Brain microvascular endothelial cell (primary cell): ENCODE data around the gene EYS.

Experiments
- DNase-seq: peaks from one replicate; pipeline ENCODE4 v3.0.0-alpha.2; 2020
- H3K27ac ChIP-seq: fragments of 250-450 bp; sonication (Bioruptor Pico); 2 replicates; pipeline ENCODE4 v1.5.1; 2020; ENCODE audit warnings: mild to moderate bottlenecking, moderate library complexity
- H3K27me3 ChIP-seq: fragments of 250-450 bp; sonication (Bioruptor Pico); replicated peaks from 2 replicates; pipeline ENCODE4 v1.5.1; 2020; ENCODE audit warnings: mild to moderate bottlenecking
- H3K36me3 ChIP-seq: fragments of 250-450 bp; sonication (Bioruptor Pico); replicated peaks from 2 replicates; pipeline ENCODE4 v1.5.1; 2020; ENCODE audit warnings: mild to moderate bottlenecking
- H3K4me3 ChIP-seq: 2 replicates; pipeline ENCODE4 v1.5.1; 2011; ENCODE audit warnings: low read depth, mild to moderate bottlenecking, control low read depth, low read length, moderate library complexity
- CTCF ChIP-seq: IDR thresholded peaks from 2 replicates; pipeline ENCODE4 v1.5.1; 2011; ENCODE audit warnings: low read depth, mild to moderate bottlenecking, moderate library complexity, low read length, control low read depth, inconsistent platforms; ENCODE audit errors: missing control alignments
- in situ Hi-C: cut with HindIII; loops from 2 replicates; pipeline ENCODE4 v1.10.0; 2017; ENCODE audit warnings: low sequenced_read_pairs, low pct_ligation_motif_present

Gene EYS

DNA sequence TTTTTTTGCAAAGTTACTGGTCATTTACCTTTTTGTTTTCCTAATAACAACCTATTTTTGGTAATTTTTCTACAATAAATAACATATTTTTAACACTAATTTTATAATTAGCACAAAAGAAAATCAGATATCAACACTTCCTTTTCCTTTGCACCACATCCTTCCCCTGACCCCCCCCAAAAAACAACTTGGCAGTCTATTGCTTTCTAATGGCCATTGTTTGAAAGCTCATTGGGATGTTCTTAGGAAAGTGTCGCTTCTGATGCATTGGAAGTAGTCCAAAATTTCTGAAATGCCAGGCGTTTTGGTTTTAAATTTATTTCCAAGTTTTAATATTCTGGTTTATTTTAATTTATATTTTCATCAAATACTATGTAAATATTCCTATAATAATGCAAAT is 407.8 kb downstream of the EYS start:
- DNase-seq = no peak
- Histone ChIP-seq H3K36me3 (no peaks in the 10 kb centered on the region), H3K27ac (no peak overlapping the region), H3K4me3 (no peak overlapping the region), H3K27me3 (no peaks in the 10 kb centered on the region)
- TF ChIP-seq CTCF = no peak
- in situ Hi-C loops = no loop called here

- TF ChIP-seq CTCF = no peak
- no peak for DNase-seq
- in situ Hi-C loops = no loop called here
These were observed 411.2 kb downstream of the EYS start for GRCh38 chr6:65295812-65296211.

DNA sequence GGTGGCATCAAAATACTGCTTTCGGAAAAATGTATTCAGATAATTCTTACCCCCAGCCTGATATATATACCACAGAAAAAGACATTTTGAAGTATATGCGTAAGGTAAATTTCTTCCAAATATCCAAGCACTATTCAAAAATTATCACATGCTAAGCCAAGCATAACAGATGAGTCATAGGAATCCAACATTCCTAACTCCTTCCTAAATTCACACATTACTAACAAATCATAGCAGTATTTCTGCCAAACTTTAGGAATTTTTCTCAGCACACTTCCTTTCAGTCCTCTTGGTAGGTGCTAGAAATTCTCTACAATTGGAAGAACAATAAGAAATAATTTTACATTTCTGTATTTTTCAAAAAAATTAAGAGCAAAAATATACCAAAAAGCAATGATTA is 417.5 kb downstream of the EYS start:
- Histone ChIP-seq H3K27ac (no peak overlapping the region), H3K4me3 (no peak overlapping the region), H3K36me3 (no peaks in the 10 kb centered on the region), H3K27me3 (no peaks in the 10 kb centered on the region)
- TF ChIP-seq CTCF = no peak
- in situ Hi-C loops = no loop called here
- no peak for DNase-seq

More at GRCh38 chr6:65295812-65296211, 411.2 kb downstream of the EYS start:
- Histone ChIP-seq H3K36me3 (no peaks in the 10 kb centered on the region), H3K27ac (no peak overlapping the region), H3K4me3 (no peak overlapping the region), H3K27me3 (no peaks in the 10 kb centered on the region)

GRCh38 chr6:65285275-65285674 is 421.8 kb downstream of the EYS start:
- no peak for TF ChIP-seq CTCF
- in situ Hi-C loops = no loop called here
- no peaks in the 10 kb centered on the region for H3K36me3 ChIP-seq
- H3K27ac ChIP-seq = no peak overlapping the region
- no peak overlapping the region for H3K4me3 ChIP-seq
- H3K27me3 ChIP-seq = no peaks in the 10 kb centered on the region
- no peak for DNase-seq

GRCh38 chr6:65280060-65280459 is 427.0 kb downstream of the EYS start:
- Histone ChIP-seq H3K4me3 (no peak overlapping the region), H3K27ac (no peak overlapping the region), H3K36me3 (no peaks in the 10 kb centered on the region), H3K27me3 (no peaks in the 10 kb centered on the region)
- no peak for TF ChIP-seq CTCF
- in situ Hi-C loops = no loop called here
- DNase-seq = no peak

- no peaks in the 10 kb centered on the region for H3K27me3 ChIP-seq
- no peak for TF ChIP-seq CTCF
- no peaks in the 10 kb centered on the region for H3K36me3 ChIP-seq
- no peak overlapping the region for H3K4me3 ChIP-seq
- no peak for DNase-seq
- in situ Hi-C loops = no loop called here
- H3K27ac ChIP-seq = no peak overlapping the region
These were observed 444.8 kb downstream of the EYS start for GRCh38 chr6:65262241-65262640.
